ENCODE results near the gene SVEP1.
"Not testable (repeated sequence)": the region's sequence is repeated elsewhere in the genome, so short reads cannot be mapped to it uniquely, and the experiment has no call there.

DNA sequence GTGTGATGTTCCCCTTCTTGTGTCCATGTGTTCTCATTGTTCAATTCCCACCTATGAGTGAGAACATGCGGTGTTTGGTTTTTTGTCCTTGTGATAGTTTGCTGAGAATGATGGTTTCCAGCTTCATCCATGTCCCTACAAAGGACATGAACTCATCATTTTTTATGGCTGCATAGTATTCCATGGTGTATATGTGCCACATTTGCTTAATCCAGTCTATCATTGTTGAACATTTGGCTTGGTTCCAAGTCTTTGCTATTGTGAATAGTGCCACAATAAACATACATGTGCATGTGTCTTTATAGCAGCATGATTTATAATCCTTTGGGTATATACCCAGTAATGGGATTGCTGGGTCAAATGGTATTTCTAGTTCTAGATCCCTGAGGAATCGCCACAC lies 220.5 kb downstream of the SVEP1 start:
- TF ChIP-seq, protein P1, sequence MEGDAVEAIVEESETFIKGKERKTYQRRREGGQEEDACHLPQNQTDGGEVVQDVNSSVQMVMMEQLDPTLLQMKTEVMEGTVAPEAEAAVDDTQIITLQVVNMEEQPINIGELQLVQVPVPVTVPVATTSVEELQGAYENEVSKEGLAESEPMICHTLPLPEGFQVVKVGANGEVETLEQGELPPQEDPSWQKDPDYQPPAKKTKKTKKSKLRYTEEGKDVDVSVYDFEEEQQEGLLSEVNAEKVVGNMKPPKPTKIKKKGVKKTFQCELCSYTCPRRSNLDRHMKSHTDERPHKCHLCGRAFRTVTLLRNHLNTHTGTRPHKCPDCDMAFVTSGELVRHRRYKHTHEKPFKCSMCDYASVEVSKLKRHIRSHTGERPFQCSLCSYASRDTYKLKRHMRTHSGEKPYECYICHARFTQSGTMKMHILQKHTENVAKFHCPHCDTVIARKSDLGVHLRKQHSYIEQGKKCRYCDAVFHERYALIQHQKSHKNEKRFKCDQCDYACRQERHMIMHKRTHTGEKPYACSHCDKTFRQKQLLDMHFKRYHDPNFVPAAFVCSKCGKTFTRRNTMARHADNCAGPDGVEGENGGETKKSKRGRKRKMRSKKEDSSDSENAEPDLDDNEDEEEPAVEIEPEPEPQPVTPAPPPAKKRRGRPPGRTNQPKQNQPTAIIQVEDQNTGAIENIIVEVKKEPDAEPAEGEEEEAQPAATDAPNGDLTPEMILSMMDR (IDR thresholded peaks at IDR 0.05) = not testable (repeated sequence)
- not testable (repeated sequence) for TF ChIP-seq ZFX (IDR thresholded peaks at IDR 0.05; ENCODE audit: borderline replicate concordance)

Measured in 22Rv1 (cell line).